Ramos (cell line): Measurements from ENCODE around the gene GAREM1.
"Not testable (repeated sequence)": the region's sequence is repeated elsewhere in the genome, so short reads cannot be mapped to it uniquely, and the experiment has no call there.

Experiments
- in situ Hi-C: fragments of 300-500 bp; cut with MboI; formaldehyde crosslinking; loops from one replicate; pipeline ENCODE4 v1.14.3; 2022; ENCODE audit warnings: low sequenced_read_pairs; ENCODE audit not compliant: unreplicated experiment

The GAREM1 gene

GRCh38 chr18:32470714-32471633 is at the start of gene GAREM1:
GAREM1 (minus strand) TSS chr18:32470882; CDS start chr18:32470428, 454 bp downstream.
- in situ Hi-C loops = loop anchor here (25.0 kb wide), 1 partner anchor 184 kb away; no protein-coding TSS in a partner anchor

DNA sequence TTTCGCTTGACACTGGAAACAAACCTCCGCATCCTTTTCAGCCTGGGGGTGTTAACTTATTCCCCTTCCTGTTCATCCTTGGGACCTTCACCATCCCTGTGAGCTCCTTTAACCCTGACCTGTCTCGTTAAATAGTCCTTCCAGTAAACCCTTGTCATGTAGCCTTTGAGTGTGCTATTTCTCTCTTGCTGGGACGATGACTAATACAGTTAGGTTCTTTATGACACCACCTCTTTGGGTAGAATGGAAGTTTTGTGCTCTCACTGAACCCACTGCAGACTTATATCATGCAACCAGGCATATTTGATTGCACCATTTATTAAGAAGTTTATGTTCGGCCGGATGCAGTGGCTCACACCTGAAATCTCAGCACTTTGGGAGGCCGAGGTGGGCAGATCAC is 40.5 kb upstream of the GAREM1 start:
- in situ Hi-C loops = no loop called here

DNA sequence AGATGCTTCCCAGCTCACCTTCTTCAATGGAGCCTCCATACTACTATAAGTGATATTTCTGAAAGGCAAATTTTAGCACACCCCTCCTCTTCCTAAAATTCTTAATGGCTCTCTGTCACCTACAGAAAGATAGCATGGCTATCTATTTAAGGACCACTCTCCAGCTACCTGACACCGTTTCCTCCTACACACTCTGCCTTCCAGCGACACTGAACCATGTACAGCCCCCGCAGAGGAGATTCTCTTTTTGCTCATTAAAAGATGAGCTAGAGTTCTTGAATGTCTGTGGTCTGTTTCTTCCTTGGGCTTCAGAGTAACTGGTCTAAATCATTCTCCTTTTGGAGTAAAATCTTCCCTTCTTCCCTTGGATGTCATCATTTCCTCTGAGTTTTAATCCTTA is 38.4 kb upstream of the GAREM1 start:
- in situ Hi-C loops = no loop called here

DNA sequence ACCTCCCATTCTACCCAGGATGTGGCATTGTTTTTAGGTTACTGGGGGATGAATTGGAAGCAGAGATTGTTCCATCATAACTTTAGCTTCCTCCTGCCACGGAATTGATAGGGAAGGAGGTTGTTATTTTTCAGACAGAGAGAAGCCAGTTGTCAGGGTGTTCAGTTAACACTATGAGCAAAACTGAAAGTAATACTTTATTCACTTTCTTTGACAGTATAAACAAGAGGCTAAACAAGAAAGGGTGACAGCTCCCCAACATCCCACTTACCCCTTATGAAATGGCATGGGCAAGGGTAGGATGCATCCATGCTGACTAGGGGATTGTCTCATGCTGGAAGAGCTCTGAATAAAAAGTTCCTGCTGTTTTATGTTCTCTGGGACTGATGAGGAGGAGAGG is 36.4 kb upstream of the GAREM1 start:
- in situ Hi-C loops = no loop called here

DNA sequence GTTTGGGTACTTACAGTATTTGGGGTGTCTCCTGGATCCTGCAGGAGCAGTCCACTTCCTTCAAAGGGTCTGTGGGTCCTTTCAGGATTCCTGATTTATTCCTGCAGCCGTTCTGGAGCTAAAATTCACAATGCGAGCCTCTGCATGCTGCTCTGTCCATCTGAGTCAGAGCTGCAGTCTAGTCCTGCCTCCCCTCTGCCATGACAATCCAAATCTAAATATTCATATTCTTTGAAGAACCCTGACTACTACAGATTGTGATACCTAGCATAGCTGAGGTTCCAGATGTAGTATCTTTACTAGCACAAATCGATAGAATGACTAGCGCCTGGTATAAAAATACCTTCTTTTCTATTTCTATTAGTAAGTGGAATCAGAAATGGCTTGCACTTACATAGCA is 31.3 kb upstream of the GAREM1 start:
- in situ Hi-C loops = no loop called here

DNA sequence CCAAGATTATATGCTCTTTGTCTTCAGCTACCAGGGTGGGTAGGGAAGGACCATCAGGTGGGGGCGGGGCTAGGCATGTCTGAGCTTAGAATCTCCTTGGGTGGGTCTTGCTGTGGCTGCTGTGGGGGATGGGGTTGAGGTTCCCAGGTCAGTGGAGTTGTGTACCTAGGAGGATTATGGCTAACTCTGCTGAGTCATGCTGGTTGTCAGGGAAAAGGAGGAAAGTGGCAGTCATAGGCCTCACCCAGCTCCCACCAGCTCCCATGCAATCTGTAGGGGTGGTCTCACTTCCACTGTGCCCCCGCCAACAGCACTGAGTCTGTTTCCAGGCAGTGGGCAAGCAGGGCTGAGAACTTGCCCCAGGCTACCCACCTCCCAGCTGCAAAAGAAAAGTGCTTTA is 30.6 kb upstream of the GAREM1 start:
- in situ Hi-C loops = not testable (repeated sequence)

DNA sequence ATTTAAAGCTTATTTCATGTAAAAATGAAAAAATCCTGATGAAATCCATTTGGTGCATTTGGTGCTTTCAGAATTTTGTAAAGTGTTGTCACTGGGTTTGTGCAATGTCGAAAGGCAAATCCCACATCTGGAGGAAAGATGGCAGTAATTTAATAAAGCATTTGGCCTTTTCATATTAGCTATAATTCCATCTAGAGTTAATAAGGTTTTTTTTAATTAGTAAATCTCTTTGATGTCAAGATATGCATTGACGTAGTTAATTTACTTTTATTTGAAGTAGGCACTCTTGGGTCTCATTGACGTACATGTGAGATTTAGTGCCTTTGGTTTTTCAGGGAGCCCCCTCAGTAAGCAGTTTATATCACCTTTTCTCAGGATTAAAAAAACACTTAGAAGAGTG is 12.3 kb upstream of the GAREM1 start:
- in situ Hi-C loops = no loop called here

GRCh38 chr18:32482117-32482516 is 11.4 kb upstream of the GAREM1 start:
- in situ Hi-C loops = no loop called here

DNA sequence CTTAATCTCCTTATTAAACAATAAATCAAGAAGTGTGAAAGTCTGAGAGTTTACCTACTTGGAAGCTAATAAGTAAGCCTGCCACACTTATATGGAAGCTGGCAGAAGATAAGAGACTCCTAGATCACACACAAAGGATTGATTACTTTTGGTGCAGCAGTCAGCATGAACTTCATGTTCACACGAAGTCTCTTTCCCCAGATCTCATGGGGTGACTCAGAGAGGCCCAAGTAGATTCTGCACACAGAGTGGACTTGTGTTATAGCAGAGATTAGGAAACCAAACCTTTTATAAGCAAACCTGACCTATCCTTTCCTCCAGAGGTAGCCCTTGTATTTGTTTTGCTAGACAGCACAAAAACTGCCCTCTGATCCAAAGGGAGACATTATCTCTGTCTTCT is 9.9 kb upstream of the GAREM1 start:
- in situ Hi-C loops = no loop called here

DNA sequence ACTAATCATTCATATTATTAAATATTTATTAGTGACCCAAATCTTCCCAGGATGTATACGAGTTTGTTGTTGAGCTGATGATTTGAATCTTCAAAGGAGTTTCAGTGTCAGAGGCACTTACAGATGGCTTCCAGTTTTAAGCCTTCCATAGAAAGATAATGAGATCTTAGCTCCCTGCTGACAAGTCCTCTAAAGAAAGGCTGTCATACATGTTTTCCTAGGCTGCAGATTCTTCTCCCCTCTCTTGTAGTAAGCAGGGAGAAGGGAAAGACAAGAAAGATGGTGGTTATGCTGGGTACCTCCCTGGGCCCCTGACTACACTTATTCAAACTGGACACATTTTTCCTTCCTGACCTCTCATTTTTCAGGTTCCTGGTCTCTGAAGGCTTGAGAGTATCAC is 8.1 kb upstream of the GAREM1 start:
- in situ Hi-C loops = no loop called here

GRCh38 chr18:32478317-32478716 is 7.6 kb upstream of the GAREM1 start:
- in situ Hi-C loops = no loop called here

DNA sequence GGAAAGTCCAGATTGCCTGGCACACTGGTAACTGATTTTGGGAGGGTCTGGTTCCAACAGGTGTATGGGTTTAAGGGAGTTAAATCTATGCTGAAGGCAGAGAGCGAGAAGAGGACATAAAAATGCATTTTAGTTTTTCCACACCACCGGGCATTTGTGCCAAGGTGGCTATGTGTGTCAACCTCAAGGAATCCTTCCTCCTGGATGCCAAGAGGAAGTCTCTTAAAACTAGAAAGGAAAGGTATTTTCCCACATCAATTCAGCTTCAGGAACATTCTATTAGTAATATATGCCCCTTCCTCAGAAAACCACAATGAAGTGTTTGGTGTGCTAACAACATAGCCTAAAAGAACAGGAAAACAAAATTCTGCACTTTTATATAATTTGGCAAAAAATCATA is 5.4 kb upstream of the GAREM1 start:
- in situ Hi-C loops = no loop called here

- in situ Hi-C loops = not testable (repeated sequence)
These were observed 4.4 kb upstream of the GAREM1 start for GRCh38 chr18:32475069-32475468.

DNA sequence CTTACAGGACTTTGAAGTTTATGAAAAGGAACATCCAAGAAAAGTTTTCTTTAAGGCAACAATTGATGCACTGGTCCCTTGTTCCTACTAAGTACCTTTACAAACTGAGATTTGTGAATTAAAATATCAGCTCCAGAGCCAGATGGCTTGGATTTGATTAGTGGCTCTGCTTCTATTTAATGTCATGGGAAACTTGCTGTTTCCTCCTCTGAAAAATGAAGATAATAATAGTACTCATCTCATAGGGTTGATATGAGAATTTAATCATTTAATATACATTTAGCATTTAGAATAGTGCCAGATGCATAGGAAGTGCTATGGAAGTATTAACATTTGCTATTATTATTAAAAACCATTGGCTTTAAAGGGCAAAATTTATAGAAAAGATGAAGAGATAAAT is 2.6 kb upstream of the GAREM1 start:
- in situ Hi-C loops = loop anchor here (25.0 kb wide), 1 partner anchor 186 kb away; no protein-coding TSS in a partner anchor

DNA sequence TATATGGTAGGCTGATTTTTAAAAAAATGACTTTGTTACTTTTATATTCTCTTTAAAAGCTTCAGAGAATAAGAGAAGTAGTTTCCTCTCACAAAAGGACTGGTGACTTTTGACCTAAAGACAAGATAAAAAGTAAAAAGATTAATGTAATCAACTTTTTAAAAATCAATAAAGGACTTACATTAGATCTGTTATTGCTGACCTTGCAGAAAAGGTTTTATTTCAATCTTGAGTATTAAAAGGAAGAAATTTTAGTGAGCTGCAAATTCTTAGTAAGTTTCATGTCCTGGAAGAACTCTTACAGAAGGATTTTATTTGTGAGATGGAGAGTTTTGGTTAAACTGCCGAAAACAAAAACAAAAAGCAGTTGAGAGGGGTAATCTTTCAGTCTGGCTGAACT is 2.2 kb upstream of the GAREM1 start:
- in situ Hi-C loops = loop anchor here (25.0 kb wide), 1 partner anchor 186 kb away; no protein-coding TSS in a partner anchor

- in situ Hi-C loops = loop anchor here (25.0 kb wide), 1 partner anchor 183 kb away; no protein-coding TSS in a partner anchor
These were observed 295 bp downstream of the GAREM1 start for GRCh38 chr18:32470460-32470713.

DNA sequence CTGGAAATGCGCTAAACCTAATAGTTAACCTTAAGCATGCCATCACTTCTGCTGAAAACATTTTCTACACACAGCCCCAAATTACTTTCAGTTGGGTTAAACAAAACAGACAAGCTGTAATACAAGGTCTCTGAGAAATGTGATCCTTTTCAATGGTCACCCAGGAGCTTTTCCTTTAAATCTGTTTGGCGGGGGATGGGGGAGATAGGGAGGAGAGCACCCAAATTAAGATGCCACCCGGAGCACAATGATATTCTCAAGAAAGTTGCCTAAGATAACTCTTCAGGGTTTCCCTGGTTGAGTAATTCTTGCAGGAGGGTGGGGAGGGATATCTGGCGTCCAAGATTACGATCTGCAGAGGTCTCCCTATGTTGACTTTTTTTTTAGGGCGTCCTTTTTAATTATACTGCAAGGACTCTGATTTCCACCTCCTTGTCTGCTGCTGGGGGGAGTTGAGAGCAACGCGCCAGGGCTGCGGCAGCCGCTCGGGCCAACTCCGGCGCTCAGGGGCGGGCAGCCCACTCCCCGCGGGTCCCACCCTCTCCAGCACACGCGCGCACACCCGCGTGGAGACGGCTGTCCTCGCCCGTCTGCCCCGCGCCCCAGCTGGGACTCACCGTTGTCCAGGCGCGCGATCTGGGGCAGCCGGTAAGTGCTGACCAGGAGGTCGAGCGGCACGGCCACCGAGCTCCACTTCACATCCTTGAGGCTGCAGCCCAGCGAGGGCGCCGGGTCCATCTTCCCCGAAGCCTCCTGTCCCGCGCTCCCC is 807 bp downstream of the GAREM1 start:
- in situ Hi-C loops = loop anchor here (25.0 kb wide), 1 partner anchor 183 kb away; no protein-coding TSS in a partner anchor

- in situ Hi-C loops = loop anchor here (25.0 kb wide), 1 partner anchor 182 kb away; no protein-coding TSS in a partner anchor
These were observed 1.5 kb downstream of the GAREM1 start for GRCh38 chr18:32469190-32469651.

- in situ Hi-C loops = loop anchor here (25.0 kb wide), 1 partner anchor 181 kb away; no protein-coding TSS in a partner anchor
These were observed 2.4 kb downstream of the GAREM1 start for GRCh38 chr18:32468147-32468845.

GRCh38 chr18:32461709-32462272 is 8.9 kb downstream of the GAREM1 start:
- in situ Hi-C loops = loop anchor here (25.0 kb wide), 1 partner anchor 174 kb away; no protein-coding TSS in a partner anchor
